NCI-H446 treated with DMSO at 0.1 percent for 48 hours (cell line): ENCODE measurements around the gene NDUFB7.
"Not testable (repeated sequence)": the region's sequence is repeated elsewhere in the genome, so short reads cannot be mapped to it uniquely, and the experiment has no call there.

Experiments
- DNase-seq: peaks from one replicate; lab custom pipeline; 2025; lab: John Stamatoyannopoulos, UW

The NDUFB7 gene

DNA sequence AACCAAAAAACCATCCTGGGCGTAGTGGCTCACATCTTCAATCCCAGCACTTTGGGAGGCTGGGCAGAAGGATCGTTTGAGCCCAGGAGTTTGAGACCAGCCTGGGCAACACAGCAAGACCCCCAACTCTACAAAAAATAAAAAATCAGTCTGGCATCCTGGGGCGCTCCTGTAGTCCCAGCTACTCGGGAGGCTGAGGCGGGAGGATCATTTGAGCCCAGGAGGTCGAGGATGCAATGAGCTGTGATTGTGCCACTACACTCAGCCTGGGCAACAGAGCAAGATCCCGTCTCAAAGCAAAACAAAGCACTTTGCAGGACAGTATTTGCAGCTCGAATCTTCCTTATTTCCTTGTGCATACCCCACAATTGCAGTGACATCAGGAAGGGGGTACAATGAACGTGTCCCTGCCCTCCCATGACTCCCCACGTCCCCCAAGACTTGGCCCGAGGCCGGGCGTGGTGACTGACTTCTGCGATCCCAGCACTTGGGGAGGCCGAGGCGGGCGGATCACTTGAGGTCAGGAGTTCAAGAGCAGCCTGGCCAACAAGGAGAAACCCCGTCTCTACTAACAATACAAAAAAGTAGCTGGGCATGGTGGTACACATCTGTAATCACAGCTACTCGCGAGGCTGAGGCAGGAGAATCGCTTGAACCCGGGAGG is 870 bp downstream of the NDUFB7 start:
- no peak for DNase-seq

DNA sequence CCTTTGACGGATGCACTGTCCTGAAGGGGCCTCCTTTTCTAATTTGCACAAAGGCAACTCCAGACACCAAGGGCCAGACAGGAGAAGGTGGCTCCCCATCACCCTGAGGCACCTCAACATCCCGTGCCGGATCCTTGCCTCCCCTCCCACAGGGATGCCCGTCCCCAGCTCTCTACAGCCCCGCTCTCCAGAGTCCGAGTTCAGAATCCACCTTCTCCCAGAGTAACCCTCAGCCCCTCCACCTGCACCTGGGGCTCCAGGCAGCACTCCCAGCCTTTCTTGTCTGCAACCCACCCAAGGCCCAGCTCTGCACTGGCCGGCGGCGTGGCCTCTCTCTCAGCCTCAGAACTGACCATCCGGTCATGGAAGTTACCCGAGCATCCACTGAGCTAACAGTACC is 4.8 kb downstream of the NDUFB7 start:
- no peak for DNase-seq

DNA sequence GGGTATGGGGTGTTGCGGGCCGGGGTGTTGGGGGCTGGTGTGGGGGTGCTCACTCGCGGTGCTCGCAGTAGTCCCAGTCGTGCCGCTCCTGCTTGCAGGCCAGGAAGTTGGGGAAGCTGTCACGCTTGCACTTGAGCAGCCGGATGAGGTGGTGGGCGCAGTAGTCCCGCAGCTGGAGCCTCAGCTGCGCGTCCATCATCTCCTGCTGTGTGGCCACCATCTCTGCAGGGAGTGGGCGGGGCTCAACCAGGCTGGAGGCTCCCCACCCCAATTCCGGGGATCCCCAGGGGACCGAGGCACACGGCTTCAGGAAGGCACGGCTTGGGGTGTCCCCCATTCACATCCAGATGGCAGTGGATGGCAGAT is 5.2 kb downstream of the NDUFB7 start:
- DNase-seq = no peak

DNA sequence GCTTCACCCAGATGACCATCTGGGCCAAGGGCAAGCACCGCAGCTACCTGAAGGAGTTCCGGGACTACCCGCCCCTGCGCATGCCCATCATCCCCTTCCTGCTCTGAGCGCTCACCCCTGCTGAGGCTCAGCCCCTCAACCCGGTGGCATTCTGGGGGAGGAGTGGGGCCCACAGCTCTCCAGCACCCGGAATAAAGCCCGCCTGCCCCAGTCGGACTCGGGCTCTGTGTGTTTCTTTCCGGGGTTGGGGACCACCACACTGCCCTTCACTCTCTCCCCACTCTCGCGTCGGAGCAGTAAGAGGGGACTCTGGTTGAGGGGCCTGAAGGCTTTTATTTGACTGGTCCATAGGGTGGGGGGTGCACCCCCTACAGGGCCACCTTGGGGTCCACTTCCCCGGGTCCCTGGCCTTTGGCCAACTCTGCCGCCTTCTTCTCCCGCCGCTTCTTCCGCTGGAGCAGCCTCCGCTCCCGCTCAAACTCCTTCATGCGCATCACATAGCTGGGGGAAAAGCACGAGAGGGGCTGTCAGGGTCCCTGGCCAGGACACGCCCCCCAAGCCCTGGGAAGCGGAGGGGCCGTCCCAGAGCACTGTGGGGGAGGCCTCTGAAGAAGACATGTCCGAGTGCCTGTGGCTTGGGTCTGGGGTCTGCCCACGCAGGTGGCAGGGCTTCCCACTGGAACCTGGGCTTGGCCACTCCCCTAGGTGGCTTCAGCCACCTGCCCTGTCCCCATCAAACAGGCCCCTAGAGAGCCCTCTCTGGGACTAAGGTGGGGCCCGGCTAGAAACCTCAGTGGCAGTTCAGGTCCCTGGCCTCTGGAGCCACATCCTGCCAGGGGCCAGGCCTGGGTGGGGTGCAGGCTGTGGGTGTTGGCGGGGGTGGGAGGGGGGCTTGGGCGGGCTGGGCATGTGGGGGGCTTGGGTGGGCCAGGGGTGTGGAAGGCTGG is 5.8 kb downstream of the NDUFB7 start:
- DNase-seq = no peak

DNA sequence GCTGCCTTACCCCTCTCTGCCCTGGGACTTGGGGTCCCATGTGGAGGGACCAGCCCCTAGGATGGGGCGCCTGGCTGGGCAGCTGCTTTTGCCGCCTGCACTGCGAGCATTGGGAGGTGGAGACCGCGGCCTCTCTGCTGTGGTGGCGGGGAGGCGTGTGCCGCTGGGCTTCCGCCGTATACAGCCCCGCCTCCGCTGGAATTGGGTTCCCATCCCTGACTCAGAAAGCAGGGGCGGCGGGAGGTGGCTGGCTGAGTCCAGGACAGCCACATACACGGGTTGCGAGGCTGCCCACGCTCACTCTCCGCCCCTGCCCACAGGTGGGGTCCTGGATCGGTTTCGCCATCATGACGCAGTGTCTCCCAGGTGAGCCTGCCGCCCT is 6.6 kb downstream of the NDUFB7 start:
- DNase-seq = no peak

DNA sequence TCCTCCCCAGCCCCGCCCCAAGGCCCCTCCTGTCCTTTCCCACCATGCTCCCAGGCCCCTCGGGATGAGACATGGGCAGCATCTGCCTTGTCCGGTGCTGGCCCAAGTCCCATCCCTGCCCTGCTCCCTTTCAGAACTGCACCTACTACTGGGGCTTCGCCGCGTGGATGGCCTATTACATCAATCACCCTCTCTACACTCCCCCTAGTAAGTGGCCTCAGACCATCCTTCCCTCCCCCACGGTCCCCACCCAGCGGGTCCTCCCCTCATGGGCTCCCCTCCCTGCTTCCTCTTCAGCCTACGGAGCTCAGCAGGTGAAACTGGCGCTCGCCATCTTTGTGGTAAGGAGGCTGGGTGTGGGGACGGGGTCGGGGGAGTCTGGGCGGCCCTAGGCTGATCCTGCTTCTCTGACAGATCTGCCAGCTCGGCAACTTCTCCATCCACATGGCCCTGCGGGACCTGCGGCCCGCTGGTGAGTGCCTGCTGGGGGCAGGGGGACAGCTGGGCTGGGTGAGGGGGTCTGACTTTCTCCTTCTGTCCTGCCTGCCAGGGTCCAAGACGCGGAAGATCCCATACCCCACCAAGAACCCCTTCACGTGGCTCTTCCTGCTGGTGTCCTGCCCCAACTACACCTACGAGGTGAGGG is 7.1 kb downstream of the NDUFB7 start:
- DNase-seq = not testable (repeated sequence)

DNA sequence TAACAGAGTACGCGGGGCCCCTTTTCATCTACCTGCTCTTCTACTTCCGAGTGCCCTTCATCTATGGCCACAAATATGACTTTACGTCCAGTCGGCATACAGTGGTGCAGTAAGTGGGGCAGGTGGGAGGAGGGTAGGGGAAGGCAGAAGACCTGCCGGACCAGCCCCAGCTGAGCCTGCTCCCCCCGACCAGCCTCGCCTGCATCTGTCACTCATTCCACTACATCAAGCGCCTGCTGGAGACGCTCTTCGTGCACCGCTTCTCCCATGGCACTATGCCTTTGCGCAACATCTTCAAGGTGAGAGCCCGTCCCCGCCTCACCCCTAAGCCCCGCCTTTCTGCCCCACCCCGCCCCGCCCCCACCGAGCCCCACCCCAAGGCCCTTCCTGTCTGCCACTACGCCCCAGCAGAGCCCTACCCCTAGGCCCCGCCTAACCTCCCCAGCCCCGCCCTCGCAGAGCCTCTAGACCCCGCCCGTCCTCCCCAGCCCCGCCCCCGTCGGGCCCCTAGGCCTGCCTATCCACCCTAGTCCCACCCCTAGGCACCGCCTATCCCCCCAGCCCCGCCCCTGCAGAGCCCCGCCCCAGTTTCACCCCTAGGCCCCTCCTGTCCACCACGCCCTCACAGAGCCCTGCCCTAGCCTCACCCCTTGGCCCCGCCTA is 7.7 kb downstream of the NDUFB7 start:
- no peak for DNase-seq

DNA sequence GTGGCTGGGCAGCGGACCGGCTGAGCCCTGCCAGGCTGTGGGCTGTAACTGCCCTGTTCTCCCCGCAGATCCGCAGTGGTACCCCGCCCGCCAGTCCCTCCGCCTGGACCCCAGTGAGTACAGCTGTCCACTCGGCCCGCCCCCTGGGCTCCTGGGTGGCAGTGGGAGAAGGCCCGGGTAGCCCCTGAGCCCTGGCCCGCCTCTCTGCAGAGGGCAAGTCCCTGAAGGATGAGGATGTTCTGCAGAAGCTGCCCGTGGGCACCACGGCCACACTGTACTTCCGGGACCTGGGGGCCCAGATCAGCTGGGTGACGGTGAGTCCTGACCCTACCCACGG is 8.3 kb downstream of the NDUFB7 start:
- DNase-seq = no peak

DNA sequence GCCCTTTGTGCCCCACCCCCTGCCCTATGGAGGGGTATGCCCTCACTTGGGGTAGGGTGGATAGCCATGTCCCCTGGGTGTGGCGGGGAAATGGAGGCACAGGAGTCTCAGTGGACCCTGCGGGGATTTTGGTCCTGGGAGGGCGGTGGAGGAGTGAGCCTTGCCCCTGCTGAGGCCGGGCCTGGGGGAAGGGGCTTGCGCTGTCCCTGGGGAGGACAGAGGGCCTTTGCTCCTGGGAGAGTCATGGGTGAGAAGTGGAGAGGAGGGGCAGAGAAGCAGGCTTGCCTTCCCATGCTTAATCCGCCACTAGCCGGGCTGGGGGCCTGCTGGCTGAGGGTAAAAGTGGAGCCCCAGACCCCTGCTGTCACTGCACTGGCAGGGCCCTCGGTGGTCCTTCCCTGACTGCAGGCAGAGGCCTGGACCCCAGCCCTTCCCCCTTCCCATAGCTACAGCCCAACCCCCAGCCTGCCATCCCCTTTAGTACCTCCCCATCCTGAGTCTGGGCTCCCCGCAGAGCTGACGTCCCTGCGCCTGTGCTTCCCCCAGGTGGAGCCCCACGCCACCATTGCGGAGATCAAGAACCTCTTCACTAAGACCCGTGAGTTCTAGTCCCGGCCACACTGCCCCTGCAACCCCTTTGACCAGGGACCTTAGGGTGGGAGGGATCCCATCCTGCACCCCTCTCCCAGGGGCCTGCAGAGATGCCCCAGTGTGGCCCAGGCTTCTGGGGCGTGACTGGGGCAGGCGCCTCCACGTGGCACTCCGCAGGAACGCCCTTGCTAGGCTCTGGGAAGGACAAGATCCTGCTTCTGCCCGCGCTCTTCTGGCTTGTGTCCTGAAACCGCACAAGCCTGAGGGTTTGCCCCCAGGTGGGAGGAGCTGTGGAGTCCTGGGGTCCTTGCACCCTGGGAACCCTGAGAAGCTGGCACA is 8.9 kb downstream of the NDUFB7 start:
- DNase-seq = no peak

DNA sequence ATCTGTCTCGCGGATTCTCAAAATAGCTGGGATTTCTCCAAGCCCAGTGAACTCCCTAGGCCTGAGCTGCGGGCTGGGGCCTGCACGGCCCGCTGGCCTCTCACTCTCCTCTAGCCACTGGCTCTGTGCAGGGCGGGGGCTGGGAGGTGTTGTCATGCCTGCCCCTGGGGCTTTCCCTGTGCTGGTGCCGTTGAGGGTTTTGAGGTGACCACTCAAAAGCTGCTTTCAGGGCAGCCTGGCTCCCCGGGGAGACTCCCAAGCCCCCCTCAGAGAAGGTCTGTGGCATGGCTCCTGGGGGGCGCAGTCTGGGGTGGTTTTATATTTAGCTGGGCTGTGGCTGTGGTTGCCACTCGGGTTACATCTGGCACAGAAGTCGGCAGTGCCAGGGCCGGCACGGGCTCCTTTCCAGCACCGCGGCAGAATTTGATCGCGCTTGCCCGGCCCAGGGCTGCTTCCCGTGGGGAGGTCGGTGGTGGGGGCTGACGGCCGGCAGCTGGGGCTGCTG is 10.0 kb downstream of the NDUFB7 start:
- DNase-seq = no peak

DNA sequence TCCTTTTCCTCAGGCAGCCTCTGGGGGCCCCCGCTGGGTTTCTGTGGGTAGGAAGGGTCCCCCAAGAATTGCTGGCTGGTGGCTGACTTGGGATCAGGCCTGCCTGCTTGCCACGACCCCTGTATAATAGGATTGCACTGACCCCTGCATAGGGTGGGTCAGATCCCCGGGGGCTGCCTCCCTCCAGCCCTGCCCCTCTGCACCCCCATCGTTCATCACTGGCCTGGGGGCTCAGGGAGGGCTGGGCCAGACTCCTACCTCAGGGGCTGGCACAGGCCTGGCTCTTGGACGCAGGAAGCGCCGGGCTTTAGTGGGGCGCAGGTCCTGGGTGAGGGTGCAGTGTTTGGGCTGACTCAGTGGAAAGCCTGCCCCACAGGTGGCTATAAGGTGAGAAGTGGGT is 10.6 kb downstream of the NDUFB7 start:
- no peak for DNase-seq

DNA sequence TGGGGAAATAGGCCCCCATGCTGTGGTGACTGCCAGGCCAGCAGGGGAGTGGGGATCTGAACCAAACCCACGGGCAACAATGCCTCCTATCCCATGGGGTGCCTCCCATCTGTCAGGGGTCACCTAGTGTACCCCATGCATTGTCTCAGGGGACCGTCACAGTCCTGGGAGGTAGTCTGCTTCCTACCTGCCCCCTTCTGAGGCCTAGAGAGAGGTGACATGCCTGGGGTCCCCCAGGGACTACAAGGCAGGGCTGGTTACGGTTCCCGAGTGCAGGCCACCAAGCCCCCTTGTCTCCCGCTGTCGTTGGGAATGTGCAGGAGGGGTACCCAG is 11.1 kb downstream of the NDUFB7 start:
- DNase-seq = no peak

DNA sequence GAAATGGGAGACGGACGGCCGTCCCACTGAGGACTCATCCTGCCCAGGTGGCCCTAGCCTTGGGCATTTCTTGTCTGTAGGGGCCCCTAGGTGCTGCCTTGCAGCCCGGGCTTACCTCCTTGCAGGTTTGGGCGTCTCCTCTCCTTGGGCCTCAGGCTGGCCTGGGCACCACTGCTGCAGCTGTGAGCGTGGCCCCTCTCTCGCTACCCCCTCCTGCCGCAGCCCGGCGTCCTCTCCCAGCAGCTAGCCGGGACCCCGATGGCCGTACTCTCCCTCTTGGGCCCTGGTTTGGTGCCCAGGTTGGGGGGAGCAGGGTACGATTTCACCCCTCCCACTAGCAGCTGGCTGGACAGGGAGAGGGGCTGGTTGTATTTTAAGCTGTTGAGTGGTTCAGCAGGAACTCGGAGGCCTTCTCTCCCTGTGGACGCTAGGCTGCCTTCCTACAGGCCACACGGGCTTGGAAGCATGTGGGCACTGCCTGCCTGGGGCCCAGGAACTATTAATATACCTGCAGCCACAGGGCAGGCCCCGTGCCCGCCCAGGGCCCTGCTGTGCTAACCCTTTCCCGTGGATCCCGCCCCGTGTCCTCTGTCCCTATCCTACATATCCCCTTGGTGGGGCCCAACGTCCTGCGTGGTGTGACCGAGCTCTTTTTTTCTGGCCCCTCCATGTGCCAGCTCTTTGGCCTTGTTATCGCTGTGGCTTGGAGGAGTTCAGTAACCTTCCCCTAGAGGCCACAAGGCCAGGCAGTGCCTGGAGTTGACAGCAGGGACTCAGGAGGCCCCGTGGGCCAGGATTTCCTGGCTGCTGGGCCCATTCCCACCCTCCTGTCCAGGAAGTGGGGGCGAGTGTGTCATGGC is 11.7 kb downstream of the NDUFB7 start:
- DNase-seq = no peak

DNA sequence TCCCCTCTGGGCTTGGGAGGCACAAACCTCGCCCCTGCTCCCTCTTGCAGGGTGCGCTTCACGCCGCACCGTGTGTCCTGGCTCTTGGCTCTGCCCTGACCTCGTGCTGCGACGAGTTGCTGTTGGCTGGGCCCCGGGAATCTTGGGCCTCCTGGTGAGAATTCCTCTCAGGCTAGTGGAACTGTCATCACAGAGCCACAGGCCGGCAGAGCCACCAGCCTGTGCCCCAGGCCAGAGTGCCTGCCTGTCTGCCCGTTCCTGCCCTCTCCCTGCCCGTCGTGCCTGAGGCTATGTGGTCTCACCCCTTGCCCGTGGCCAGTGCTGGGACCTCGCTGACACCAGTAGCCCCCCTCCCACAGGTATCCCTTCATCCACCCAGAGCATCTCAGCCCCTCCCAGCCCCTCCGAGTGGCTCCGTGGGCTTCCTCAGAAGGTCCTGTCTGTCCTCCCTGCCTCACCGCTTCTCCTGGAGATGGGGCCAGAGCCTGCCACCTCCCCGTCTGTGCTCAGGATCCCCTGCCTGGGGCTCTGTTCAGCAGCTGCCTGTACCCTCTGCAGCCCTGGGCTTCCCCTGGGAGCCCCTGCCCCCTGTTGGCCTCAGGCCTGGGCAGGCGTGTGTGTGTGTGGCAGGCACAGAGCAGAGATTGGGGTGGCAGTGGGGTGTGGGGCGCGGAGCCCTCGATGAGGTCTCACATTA is 13.3 kb downstream of the NDUFB7 start:
- DNase-seq = no peak

DNA sequence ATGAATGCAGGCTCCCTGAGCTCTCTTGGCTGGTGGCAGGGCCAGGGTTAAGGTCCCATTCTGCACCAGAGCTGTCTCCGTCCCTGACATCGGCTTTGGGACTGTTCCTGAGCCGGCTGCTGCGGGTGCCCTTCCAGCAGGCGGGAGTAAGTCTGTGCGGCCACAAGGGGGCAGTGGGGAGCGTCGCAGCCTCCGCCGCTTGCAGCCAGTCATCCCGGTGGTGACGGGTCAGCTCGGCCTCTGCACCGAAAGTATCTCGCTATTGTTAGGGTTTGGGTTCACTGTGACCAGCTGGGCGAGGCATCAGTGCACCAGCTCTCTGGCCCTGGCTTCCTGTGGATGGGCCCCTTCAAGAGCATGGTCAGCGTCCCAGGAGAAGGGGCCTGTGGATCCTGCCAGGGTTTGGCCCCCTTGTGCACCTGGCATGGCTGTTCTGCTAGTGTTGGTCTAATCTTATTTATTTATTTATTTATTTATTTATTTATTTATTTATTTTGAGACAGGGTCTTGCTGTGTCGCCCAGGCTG is 15.1 kb downstream of the NDUFB7 start:
- no peak for DNase-seq

DNA sequence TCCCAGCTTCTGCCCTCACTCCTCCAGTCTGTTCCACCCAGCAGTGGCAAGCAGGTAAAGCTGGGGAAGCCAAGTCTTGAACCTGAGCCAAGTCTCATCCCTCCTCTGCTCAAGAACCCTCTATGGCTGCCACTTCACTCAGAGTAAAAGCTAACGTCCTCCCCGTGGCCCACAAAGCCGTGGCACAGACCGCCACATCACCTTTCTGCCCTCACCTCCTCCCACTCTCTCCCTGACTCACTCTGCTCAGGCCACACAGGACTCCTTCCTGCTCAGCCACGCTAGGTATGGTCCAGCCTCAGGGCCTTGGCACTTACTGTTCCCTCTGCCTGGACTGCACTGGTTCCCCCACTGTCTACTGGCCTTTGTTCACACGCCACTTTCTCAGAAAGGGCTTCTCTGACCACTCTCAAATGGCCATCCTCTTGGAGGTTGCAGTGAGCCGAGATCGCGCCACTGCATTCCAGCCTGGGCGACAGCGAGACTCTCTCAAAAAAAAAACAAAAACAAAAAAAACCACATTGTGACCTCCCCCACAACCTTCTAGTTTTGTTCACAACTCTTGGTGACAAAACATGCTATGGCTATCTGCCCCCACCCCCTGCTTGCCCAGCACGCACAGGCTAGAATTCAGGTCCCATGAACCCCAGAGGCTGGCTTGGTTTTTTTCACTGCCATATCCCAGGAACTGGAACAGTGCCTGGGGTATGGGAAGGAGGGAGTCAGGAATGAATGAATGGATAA is 15.8 kb downstream of the NDUFB7 start:
- no peak for DNase-seq

DNA sequence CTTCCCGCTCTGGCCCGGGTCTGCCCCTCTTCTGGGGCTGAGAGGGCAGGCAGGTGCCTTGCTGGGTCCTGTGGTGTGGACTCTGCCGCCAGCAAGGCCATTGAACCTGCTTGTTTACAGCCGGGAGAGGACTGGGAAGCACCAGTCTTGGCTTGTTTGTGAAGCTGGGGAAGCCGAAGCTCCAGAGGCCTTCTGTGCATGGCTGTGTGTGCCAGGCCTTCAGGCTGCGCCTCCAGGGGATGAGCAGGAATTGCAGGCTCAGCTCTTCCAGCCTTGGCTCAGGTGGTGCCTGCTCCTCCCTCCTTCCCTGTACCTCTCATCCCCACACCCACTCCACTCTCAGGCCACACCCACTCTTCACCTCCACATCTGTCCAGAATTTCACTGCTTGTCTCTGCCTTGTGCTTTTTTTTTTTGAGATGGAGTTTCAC is 17.5 kb downstream of the NDUFB7 start:
- peak; percentile 18 for DNase-seq

DNA sequence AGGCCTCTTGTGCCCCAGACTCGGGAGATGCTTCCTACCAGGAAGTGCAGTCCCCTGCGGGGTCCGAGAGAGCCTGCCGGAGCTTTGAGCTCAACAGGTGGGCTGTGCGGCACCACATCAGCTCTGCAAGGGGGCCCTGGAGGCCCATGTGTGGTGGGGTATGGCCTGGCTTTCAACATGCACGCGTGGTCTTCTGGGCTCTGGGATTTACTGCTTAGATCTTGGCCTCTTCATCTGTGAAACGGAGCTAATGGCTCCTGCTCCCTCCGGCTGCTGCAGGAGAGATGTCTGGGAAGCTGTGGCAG is 18.0 kb downstream of the NDUFB7 start:
- DNase-seq = no peak
